Measurements from ENCODE around the gene MRC1.

The MRC1 gene

DNA sequence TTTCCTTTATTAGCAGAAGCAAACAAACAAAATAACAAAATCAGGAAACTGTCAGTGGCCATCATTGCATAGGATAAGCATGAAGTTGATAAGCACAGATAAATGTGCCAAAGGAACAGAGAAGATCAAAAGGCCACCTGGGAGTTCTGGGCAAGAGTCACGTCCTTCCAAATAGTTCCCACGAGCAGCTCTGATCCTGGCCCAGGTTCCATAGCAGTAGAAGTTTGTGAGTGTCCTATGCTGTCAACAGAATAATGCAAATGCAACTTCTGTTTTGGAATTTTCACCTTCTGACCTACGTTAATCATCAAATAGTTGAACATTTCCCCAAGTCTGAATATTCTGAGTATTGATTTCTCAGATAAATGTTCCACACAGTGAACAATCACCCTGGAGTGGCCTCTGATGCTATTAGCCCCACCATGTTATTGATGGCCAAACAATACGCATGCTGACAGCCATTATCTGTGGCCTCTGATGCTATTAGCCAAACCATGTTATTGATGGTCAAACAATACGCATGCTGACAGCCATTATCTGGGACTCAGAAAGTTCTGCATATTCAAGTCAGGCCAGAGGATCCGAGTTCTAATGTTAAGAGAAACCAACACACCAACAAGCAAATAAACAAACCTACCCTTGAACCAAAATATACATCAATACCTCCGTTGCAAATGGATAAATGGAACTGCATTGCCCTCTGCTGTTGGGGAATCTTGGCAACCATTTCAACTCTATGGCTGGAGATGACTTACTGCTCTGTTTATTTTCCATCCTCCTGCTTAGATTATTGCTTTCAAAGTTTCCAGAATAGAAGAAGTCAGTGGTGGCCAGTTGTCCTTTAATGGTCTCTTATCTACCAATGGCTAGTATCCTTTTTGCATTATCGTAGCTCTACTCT, 63.3 kb downstream of the MRC1 start:
- TF ChIP-seq, protein P1, sequence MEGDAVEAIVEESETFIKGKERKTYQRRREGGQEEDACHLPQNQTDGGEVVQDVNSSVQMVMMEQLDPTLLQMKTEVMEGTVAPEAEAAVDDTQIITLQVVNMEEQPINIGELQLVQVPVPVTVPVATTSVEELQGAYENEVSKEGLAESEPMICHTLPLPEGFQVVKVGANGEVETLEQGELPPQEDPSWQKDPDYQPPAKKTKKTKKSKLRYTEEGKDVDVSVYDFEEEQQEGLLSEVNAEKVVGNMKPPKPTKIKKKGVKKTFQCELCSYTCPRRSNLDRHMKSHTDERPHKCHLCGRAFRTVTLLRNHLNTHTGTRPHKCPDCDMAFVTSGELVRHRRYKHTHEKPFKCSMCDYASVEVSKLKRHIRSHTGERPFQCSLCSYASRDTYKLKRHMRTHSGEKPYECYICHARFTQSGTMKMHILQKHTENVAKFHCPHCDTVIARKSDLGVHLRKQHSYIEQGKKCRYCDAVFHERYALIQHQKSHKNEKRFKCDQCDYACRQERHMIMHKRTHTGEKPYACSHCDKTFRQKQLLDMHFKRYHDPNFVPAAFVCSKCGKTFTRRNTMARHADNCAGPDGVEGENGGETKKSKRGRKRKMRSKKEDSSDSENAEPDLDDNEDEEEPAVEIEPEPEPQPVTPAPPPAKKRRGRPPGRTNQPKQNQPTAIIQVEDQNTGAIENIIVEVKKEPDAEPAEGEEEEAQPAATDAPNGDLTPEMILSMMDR (IDR thresholded peaks at IDR 0.05; ENCODE audit: insufficient read depth, missing control alignments) = peak; percentile 29
- no peak for DNase-seq (ENCODE audit: insufficient read length, low spot score)
- no peak for FAIRE-seq

DNA sequence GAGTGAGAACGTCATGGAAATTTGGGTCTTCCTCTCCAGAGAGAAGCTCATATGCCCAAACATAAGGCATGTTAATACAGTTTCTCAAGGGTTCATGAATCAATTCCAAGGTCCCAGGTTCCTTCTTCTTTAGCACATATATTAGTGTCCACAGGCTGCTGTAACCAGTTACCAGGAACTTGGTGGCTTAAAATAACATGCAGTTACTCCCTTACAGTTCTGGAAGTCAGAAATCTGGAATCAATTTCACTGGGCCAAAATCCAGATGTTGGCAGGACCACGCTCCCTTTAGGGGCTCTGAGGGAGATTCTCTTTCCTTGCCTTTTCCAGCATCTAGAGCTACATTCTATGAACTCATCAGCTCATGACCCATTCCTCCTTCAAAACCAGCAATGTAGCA, 64.8 kb downstream of the MRC1 start:
- FAIRE-seq = no peak
- no peak for DNase-seq (ENCODE audit: insufficient read length, low spot score)
- TF ChIP-seq, protein P1 (IDR thresholded peaks at IDR 0.05; ENCODE audit: insufficient read depth, missing control alignments) = no peak

DNA sequence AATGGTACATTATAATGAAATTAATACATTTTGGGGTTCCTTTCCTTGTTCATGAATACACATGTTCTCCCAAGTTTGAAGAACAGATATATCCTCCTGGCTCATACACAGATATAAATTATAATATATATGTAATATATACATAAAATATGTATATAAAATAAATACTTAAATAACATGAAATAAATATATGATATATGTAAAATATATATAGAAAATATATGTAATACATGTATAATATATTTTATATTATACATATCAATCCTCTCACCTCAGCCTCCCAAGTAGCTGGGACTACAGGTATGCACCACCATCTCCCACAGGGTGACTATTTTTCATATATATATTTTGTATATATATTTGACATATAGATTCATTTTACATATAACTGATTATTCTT, 68.0 kb downstream of the MRC1 start:
- DNase-seq (ENCODE audit: insufficient read length, low spot score) (no peak), FAIRE-seq (no peak)
- TF ChIP-seq, protein P1 (IDR thresholded peaks at IDR 0.05; ENCODE audit: insufficient read depth, missing control alignments) = no peak

DNA sequence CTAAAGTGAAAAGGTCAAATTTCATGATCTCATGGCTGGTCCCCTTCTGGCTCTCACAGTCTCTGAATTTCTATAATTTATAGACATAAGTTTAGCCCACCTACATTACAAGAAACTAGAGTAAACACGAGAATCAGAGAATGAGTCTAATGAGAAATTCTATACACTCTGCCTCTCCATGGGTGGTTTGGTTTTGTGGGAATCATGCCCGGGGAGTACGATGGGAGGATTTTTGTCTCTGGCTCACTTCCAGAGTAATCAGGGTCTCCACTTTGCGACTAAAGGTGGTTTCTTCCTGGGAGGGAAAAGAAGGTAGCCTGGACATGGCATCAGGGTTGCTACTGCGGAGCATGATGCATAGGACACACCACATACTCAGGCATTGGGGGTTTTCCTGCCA, 69.7 kb downstream of the MRC1 start:
- FAIRE-seq (no peak), DNase-seq (ENCODE audit: insufficient read length, low spot score) (no peak)
- TF ChIP-seq, protein P1 (IDR thresholded peaks at IDR 0.05; ENCODE audit: insufficient read depth, missing control alignments) = no peak

DNA sequence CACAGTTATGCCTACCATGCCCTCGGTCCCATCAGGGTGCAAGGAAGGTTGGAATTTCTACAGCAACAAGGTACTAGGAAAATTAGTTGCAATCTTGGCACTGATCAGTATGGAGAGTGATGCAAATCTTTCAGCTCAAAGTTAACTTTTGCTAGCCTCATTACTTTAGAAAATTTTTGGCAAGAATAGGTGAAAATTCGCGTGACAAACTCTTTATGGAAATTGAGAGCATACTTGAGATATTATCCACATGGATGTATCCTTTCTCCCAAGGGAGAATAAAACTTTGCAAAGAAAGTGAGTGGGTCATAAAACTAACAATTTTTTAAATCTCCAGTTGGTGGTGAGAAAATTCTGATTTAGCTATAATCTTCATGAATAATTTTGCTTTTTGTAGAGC, 71.5 kb downstream of the MRC1 start:
- FAIRE-seq = no peak

DNA sequence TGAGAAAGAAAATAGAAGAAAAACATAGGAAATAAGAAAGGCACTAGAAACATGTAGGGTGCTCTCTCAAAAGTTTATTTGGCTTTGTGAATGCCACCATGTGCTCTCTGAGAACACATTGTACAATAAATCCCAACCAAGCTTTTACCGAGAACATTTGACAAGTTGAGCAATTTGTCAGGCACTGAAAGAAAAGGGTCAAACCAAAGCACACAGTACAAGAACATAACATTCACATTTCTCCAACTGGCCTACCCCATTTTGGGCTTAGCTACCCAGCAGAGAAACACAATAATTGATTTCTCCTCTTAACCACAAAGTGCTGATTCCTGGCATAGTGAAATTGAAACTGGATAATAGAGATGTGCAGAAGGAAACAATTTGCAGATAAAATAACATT, 73.4 kb downstream of the MRC1 start:
- TF ChIP-seq, protein P1 (IDR thresholded peaks at IDR 0.05; ENCODE audit: insufficient read depth, missing control alignments) = no peak
- FAIRE-seq = no peak
- DNase-seq (ENCODE audit: insufficient read length, low spot score) = no peak

More for the DNA sequence above, 71.5 kb downstream of the MRC1 start:
- TF ChIP-seq, protein P1 (IDR thresholded peaks at IDR 0.05; ENCODE audit: insufficient read depth, missing control alignments) = no peak
- DNase-seq (ENCODE audit: insufficient read length, low spot score) = no peak

DNA sequence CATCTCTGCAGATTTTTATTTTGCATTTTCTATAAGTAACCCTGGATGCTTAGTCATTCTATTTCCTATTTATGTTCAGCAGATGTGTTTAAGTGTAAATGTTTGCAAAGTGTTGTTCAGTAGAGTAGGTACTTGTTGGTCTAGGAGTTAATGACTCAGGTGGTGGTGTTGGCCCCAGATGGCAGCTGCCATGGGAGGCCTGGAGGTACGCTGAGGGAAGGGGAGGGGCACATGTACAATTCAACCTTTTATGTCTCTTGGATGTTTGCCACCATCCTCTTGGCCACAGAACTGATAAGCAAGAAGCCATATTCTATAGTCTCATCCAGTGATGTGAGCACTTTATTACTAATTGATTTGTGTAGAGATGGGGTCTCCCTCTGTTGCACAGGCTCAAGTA, 74.5 kb downstream of the MRC1 start:
- FAIRE-seq = no peak
- TF ChIP-seq, protein P1 (IDR thresholded peaks at IDR 0.05; ENCODE audit: insufficient read depth, missing control alignments) = no peak
- no peak for DNase-seq (ENCODE audit: insufficient read length, low spot score)
